Erythroblast (primary cell): ENCODE data around the gene ORC2.

Experiments used
- GATA1 ChIP-seq: IDR thresholded peaks from 2 replicates; pipeline ENCODE4 v1.6.1; 2011; ENCODE audit warnings: low read depth, mild to moderate bottlenecking, control low read depth, low read length, moderate library complexity
- POLR2A ChIP-seq: IDR thresholded peaks from 2 replicates; pipeline ENCODE4 v1.6.1; 2011; ENCODE audit warnings: mild to moderate bottlenecking, low read length

DNA sequence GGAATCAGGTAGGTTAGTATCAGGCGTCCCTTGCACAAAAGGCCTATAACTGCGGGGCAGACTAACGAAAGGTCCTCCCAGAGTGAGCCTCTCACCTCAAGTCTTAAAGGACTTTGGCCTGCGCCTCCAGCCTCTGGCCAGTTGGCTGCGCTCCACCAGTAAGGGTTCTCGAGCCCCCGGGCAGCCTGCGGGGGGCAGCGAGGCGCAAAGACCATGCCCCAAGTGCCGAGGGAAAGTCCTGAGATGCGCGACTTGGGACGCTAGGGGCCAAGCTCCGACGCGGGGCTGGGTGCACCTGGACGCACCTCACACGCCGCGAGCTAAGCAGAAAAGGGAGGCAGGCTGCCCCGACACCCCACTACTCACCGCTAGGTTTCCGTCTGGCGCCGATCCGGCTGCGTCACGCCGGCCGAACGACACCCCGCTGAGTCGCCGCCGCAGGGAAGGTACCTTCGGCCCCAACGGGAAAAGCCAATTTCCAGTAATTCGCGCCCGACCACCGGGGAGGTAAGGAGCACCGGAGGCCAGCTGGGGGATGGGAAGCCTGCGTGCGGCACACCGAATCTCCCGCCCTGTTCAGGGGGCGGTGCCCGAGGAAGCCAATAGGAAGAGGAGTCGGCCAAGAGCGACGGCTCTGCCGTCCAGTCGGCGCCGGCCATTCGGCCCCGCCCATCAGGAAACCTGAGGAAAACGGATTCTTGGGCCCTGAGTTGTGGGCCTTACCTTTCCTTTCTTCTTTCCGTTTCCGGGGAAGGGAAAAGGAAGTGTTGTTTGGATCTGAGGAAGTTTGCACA lies at the start of gene ORC2:
- TF ChIP-seq POLR2A (peak; percentile 61), GATA1 (no peak)
